HepG2 (cell line): ENCODE measurements around the gene SNAP25. TPM values are rescaled to one million over a fixed set of nuclear protein-coding genes. Genes with fewer than 3 reads are reported as not detected.
A peak's percentile ranks its signal among the peaks of the same experiment; 100 is the strongest.

ENCODE experiments used
- ASH2L ChIP-seq: fragments of 300-600, 200-600 bp; sonication (generic); IDR thresholded peaks from 2 replicates; pipeline ENCODE4 v1.7.0; 2017; ENCODE audit warnings: low read depth, mild to moderate bottlenecking, moderate library complexity, mixed read lengths, low read length; ENCODE audit not compliant: insufficient read length
- EHMT2 ChIP-seq: fragments of 200-600 bp; sonication (generic); IDR thresholded peaks from 2 replicates; pipeline ENCODE4 v1.7.0; 2017; ENCODE audit warnings: antibody characterized with exemption, low read depth, low read length, borderline replicate concordance
- EP300 ChIP-seq, 3 experiments: sonication (generic) in 1 of 3; formaldehyde crosslinking in 1 of 3; IDR thresholded peaks; 2 replicates each; pipeline versions ENCODE4 v1.5.1 to v1.6.1; 2011 to 2020; ENCODE audit warnings: low read depth in 2 of 3, low read length in 2 of 3, borderline replicate concordance in 1 of 3, improper control_type of control experiment in 1 of 3, mild to moderate bottlenecking in 1 of 3, missing genetic modification reagents in 1 of 3, moderate library complexity in 1 of 3
- TIGD3 ChIP-seq: sonication (generic); formaldehyde crosslinking; IDR thresholded peaks from 2 replicates; pipeline ENCODE4 v1.5.1; 2020; ENCODE audit warnings: mild to moderate bottlenecking, missing genetic modification reagents, borderline replicate concordance
- ZNF703 ChIP-seq: sonication (generic); formaldehyde crosslinking; IDR thresholded peaks from 2 replicates; pipeline ENCODE4 v1.5.1; 2020; ENCODE audit warnings: missing genetic modification reagents, mild to moderate bottlenecking, moderate library complexity, borderline replicate concordance
- ZNF770 ChIP-seq: sonication (generic); formaldehyde crosslinking; IDR thresholded peaks from 2 replicates; pipeline ENCODE4 v1.5.0; 2020; ENCODE audit warnings: mild to moderate bottlenecking, missing genetic modification reagents
- ZNF800 ChIP-seq: sonication (generic); formaldehyde crosslinking; IDR thresholded peaks from 2 replicates; pipeline ENCODE4 v1.4.0; 2020; ENCODE audit warnings: missing genetic modification reagents
- ZSCAN31 ChIP-seq: sonication (generic); formaldehyde crosslinking; IDR thresholded peaks from 2 replicates; pipeline ENCODE4 v1.5.0; 2020; ENCODE audit warnings: low read depth, mild to moderate bottlenecking, missing genetic modification reagents
- polyA plus RNA-seq, 8 experiments: library from polyadenylated mRNA; depleted of rRNA in 3 of 8; stranded (reverse) in 7 of 8; unstranded in 1 of 8; fragments of >200 nt; fragmentation: Illumina TruSeq in 4 of 8; extraction: Trizol in 4 of 8; gene quantifications; 2 replicates each; pipeline versions ENCODE4 v1.2.1 to v1.2.3, GENCODE V29; 2011 to 2016; ENCODE audit warnings: low read depth in 4 of 8, missing spikeins in 1 of 8, mixed read lengths in 1 of 8; ENCODE audit not compliant: insufficient read depth in 1 of 8
- total RNA-seq, 5 experiments: library from RNA; depleted of rRNA; stranded (reverse); fragments of >200 nt; fragmentation: Illumina TruSeq; extraction: Trizol; gene quantifications; 2 replicates each; pipeline ENCODE4 v1.2.3, GENCODE V29; 2016; ENCODE audit warnings: low read depth in 1 of 5

Gene SNAP25
- total and polyA plus RNA-seq, 2 of the 13 experiments (the other 11 are each of a cell fraction or from before 2014, with no cell fraction given) = not detected

- TF ChIP-seq EHMT2 (peak; percentile 16; the same call in 1 of the 2 replicates), ZNF770 (CRISPR knock-in tag) (0 out of 2 replicates have a peak, but pooled peaks have one; percentile 7), ASH2L (peak; percentile 27), ZNF800 (CRISPR knock-in tag) (0 out of 2 replicates have a peak, but pooled peaks have one; percentile 23), TIGD3 (CRISPR knock-in tag) (no peak), EP300 (IDR thresholded peaks at IDR 0.05; ENCODE audit: low read depth in 2 of 2, low read length in 2 of 2) (no peak), EP300 (CRISPR knock-in tag; IDR thresholded peaks at IDR 0.05; ENCODE audit: borderline replicate concordance) (no peak), ZNF703 (CRISPR knock-in tag) (no peak), ZSCAN31 (CRISPR knock-in tag) (0 out of 2 replicates have a peak, but pooled peaks have one; percentile 17)
Measured at GRCh38 chr20:10328897-10329255, 110.2 kb downstream of the SNAP25 start (continued).
